Ishikawa (cell line): ENCODE results near the gene GNAL.

Source experiments
- CEBPB ChIP-seq: IDR thresholded peaks from 2 replicates; pipeline ENCODE4 v1.6.1; 2012
- CREB1 ChIP-seq: IDR thresholded peaks from 2 replicates; pipeline ENCODE4 v1.6.1; 2012; ENCODE audit warnings: low read depth
- EGR1 ChIP-seq: IDR thresholded peaks from 2 replicates; pipeline ENCODE4 v1.6.1; 2012
- EP300 ChIP-seq: IDR thresholded peaks from 2 replicates; pipeline ENCODE4 v1.6.1; 2012; ENCODE audit warnings: borderline replicate concordance
- FOXM1 ChIP-seq: IDR thresholded peaks from 2 replicates; pipeline ENCODE4 v1.6.1; 2012; ENCODE audit warnings: low read depth, borderline replicate concordance
- MAX ChIP-seq: IDR thresholded peaks from 2 replicates; pipeline ENCODE4 v1.6.1; 2012
- NFIC ChIP-seq: IDR thresholded peaks from 2 replicates; pipeline ENCODE4 v1.6.1; 2012
- RAD21 ChIP-seq: IDR thresholded peaks from 2 replicates; pipeline ENCODE4 v1.6.1; 2012; ENCODE audit warnings: low read depth
- REST ChIP-seq: IDR thresholded peaks from 2 replicates; pipeline ENCODE4 v1.6.1; 2012; ENCODE audit warnings: low read depth, mild to moderate bottlenecking
- TAF1 ChIP-seq: IDR thresholded peaks from 2 replicates; pipeline ENCODE4 v1.6.1; 2012; ENCODE audit warnings: low read depth, mild to moderate bottlenecking
- TCF12 ChIP-seq: IDR thresholded peaks from 2 replicates; pipeline ENCODE4 v1.6.1; 2012; ENCODE audit warnings: low read depth
- TEAD4 ChIP-seq: IDR thresholded peaks from 2 replicates; pipeline ENCODE4 v1.6.1; 2012
- USF1 ChIP-seq: IDR thresholded peaks from 2 replicates; pipeline ENCODE4 v1.6.1; 2012
- YY1 ChIP-seq: IDR thresholded peaks from 2 replicates; pipeline ENCODE4 v1.6.1; 2012; ENCODE audit warnings: low read depth
- ZBTB7A ChIP-seq: IDR thresholded peaks from 2 replicates; pipeline ENCODE4 v1.6.1; 2012; ENCODE audit warnings: low read depth

Gene GNAL

GRCh38 chr18:11667578-11667977, 21.5 kb upstream of the GNAL start:
- TF ChIP-seq EP300 (no peak), NFIC (no peak), REST (no peak), FOXM1 (no peak), CEBPB (no peak), EGR1 (no peak), USF1 (no peak), TAF1 (no peak), TEAD4 (no peak), CREB1 (no peak), TCF12 (no peak), MAX (no peak), ZBTB7A (no peak), RAD21 (no peak)

GRCh38 chr18:11668441-11669169, 20.5 kb upstream of the GNAL start:
- no peak for TF ChIP-seq MAX
- TF ChIP-seq TEAD4 = no peak
- no peak for TF ChIP-seq REST
- TF ChIP-seq CREB1 = no peak
- TF ChIP-seq NFIC = no peak
- no peak for TF ChIP-seq TCF12
- no peak for TF ChIP-seq TAF1
- TF ChIP-seq FOXM1 = no peak
- no peak for TF ChIP-seq RAD21
- no peak for TF ChIP-seq EP300
- TF ChIP-seq EGR1 = no peak
- TF ChIP-seq YY1 = no peak
- no peak for TF ChIP-seq CEBPB
- TF ChIP-seq ZBTB7A = no peak
- no peak for TF ChIP-seq USF1

- TF ChIP-seq REST = no peak
- no peak for TF ChIP-seq NFIC
- TF ChIP-seq YY1 = no peak
- TF ChIP-seq TEAD4 = no peak
- TF ChIP-seq ZBTB7A = no peak
- TF ChIP-seq MAX = no peak
- TF ChIP-seq EP300 = no peak
- TF ChIP-seq RAD21 = no peak
- TF ChIP-seq CEBPB = no peak
- TF ChIP-seq CREB1 = no peak
- TF ChIP-seq TCF12 = no peak
- no peak for TF ChIP-seq EGR1
- no peak for TF ChIP-seq USF1
Measured at GRCh38 chr18:11669271-11669947, 19.7 kb upstream of the GNAL start.
